HG03039 (cell line): Measurements from ENCODE around the gene SHB.

Experiments used
- ATAC-seq: cut with Tn5 transposase; IDR thresholded peaks from one replicate; pipeline ENCODE4 v1.9.1; 2021; ENCODE audit warnings: mild to moderate bottlenecking, moderate library complexity; ENCODE audit not compliant: unreplicated experiment

SHB gene

GRCh38 chr9:37994639-37995347 lies 74.2 kb downstream of the SHB start:
- peak; percentile 72 for ATAC-seq

- ATAC-seq = no peak
These were observed 76.1 kb downstream of the SHB start for GRCh38 chr9:37992924-37993349.

- no peak for ATAC-seq
These were observed 78.5 kb downstream of the SHB start for GRCh38 chr9:37990404-37991015.

GRCh38 chr9:37989701-37990100 lies 79.3 kb downstream of the SHB start:
- no peak for ATAC-seq

- no peak for ATAC-seq
These were observed 80.4 kb downstream of the SHB start for GRCh38 chr9:37988602-37989001.

- no peak for ATAC-seq
These were observed 81.0 kb downstream of the SHB start for GRCh38 chr9:37988041-37988440.

GRCh38 chr9:37987467-37987981 lies 81.5 kb downstream of the SHB start:
- no peak for ATAC-seq

GRCh38 chr9:37986771-37987258 lies 82.2 kb downstream of the SHB start:
- ATAC-seq = no peak

GRCh38 chr9:37986001-37986400 lies 83.0 kb downstream of the SHB start:
- no peak for ATAC-seq

GRCh38 chr9:37984672-37985611 lies 84.1 kb downstream of the SHB start:
- no peak for ATAC-seq

- no peak for ATAC-seq
These were observed 84.8 kb downstream of the SHB start for GRCh38 chr9:37984278-37984671.

GRCh38 chr9:37983381-37984067 lies 85.5 kb downstream of the SHB start:
- no peak for ATAC-seq

- ATAC-seq = no peak
These were observed 89.2 kb downstream of the SHB start for GRCh38 chr9:37979844-37980243.

GRCh38 chr9:37978983-37979382 lies 90.0 kb downstream of the SHB start:
- ATAC-seq = no peak

GRCh38 chr9:37978481-37978864 lies 90.6 kb downstream of the SHB start:
- ATAC-seq = no peak

GRCh38 chr9:37977851-37978480 lies 91.1 kb downstream of the SHB start:
- ATAC-seq = no peak

- no peak for ATAC-seq
These were observed 92.1 kb downstream of the SHB start for GRCh38 chr9:37976714-37977477.

GRCh38 chr9:37975639-37976038 lies 93.4 kb downstream of the SHB start:
- no peak for ATAC-seq

GRCh38 chr9:37974506-37975173 lies 94.4 kb downstream of the SHB start:
- ATAC-seq = no peak
